HEK293 (cell line): ENCODE results near the gene CLK2.
A peak's percentile ranks its signal among the peaks of the same experiment; 100 is the strongest.

Source experiments
- PRDM4 ChIP-seq: fragments of 450-650 bp; formaldehyde crosslinking; IDR thresholded peaks from 2 replicates; pipeline ENCODE4 v1.5.1; 2017; ENCODE audit warnings: missing biosample characterization, missing genetic modification characterization
- SCRT1 ChIP-seq: fragments of 450-650 bp; formaldehyde crosslinking; IDR thresholded peaks from 2 replicates; pipeline ENCODE4 v1.5.1; 2016; ENCODE audit warnings: missing biosample characterization, missing genetic modification characterization, borderline replicate concordance
- SP3 ChIP-seq: fragments of 450-650 bp; formaldehyde crosslinking; IDR thresholded peaks from 2 replicates; pipeline ENCODE4 v1.5.1; 2016; ENCODE audit warnings: missing biosample characterization, missing genetic modification characterization
- SP7 ChIP-seq: fragments of 450-650 bp; formaldehyde crosslinking; IDR thresholded peaks from 2 replicates; pipeline ENCODE4 v1.5.1; 2016; ENCODE audit warnings: missing biosample characterization, missing genetic modification characterization
- ZNF114 ChIP-seq: fragments of 450-650 bp; formaldehyde crosslinking; IDR thresholded peaks from 2 replicates; pipeline ENCODE4 v1.5.0; 2017; ENCODE audit warnings: missing biosample characterization, missing genetic modification characterization
- ZNF138 ChIP-seq: fragments of 450-650 bp; formaldehyde crosslinking; IDR thresholded peaks from 2 replicates; pipeline ENCODE4 v1.5.1; 2016; ENCODE audit warnings: missing biosample characterization, missing genetic modification characterization, borderline replicate concordance
- ZNF146 ChIP-seq: fragments of 450-650 bp; formaldehyde crosslinking; IDR thresholded peaks from 2 replicates; pipeline ENCODE4 v1.5.1; 2016; ENCODE audit warnings: missing biosample characterization, missing genetic modification characterization
- ZNF148 ChIP-seq: fragments of 450-650 bp; formaldehyde crosslinking; IDR thresholded peaks from 2 replicates; pipeline ENCODE4 v1.5.0; 2017; ENCODE audit warnings: missing biosample characterization, missing genetic modification characterization, borderline replicate concordance
- ZNF23 ChIP-seq: fragments of 450-650 bp; formaldehyde crosslinking; IDR thresholded peaks from 2 replicates; pipeline ENCODE4 v1.5.1; 2016; ENCODE audit warnings: missing biosample characterization, missing genetic modification characterization, borderline replicate concordance
- ZNF248 ChIP-seq: fragments of 450-650 bp; formaldehyde crosslinking; IDR thresholded peaks from 2 replicates; pipeline ENCODE4 v1.5.1; 2017; ENCODE audit warnings: missing biosample characterization, missing genetic modification characterization
- ZNF324 ChIP-seq: fragments of 450-650 bp; formaldehyde crosslinking; IDR thresholded peaks from 2 replicates; pipeline ENCODE4 v1.5.1; 2016; ENCODE audit warnings: missing biosample characterization, missing genetic modification characterization
- ZNF394 ChIP-seq: fragments of 450-650 bp; formaldehyde crosslinking; IDR thresholded peaks from 2 replicates; pipeline ENCODE4 v1.5.1; 2016; ENCODE audit warnings: missing biosample characterization, missing genetic modification characterization, mild to moderate bottlenecking, moderate library complexity, borderline replicate concordance
- ZNF398 ChIP-seq: fragments of 450-650 bp; formaldehyde crosslinking; IDR thresholded peaks from 2 replicates; pipeline ENCODE4 v1.5.1; 2017; ENCODE audit warnings: missing biosample characterization, missing genetic modification characterization
- ZNF449 ChIP-seq: fragments of 450-650 bp; formaldehyde crosslinking; IDR thresholded peaks from 2 replicates; pipeline ENCODE4 v1.5.1; 2017; ENCODE audit warnings: missing biosample characterization, mild to moderate bottlenecking, missing genetic modification characterization, moderate library complexity
- ZNF639 ChIP-seq: fragments of 450-650 bp; formaldehyde crosslinking; IDR thresholded peaks from 2 replicates; pipeline ENCODE4 v1.5.1; 2016; ENCODE audit warnings: missing biosample characterization, missing genetic modification characterization
- ZSCAN23 ChIP-seq: fragments of 450-650 bp; formaldehyde crosslinking; IDR thresholded peaks from 2 replicates; pipeline ENCODE4 v1.5.1; 2016; ENCODE audit warnings: missing biosample characterization, missing genetic modification characterization
- TF ChIP-seq, protein P1 (sequence below): fragments of 450-650 bp; formaldehyde crosslinking; IDR thresholded peaks from 2 replicates; pipeline ENCODE4 v1.5.1; 2016; ENCODE audit warnings: missing biosample characterization, missing genetic modification characterization, borderline replicate concordance
- TF ChIP-seq, protein P2 (sequence below): fragments of 450-650 bp; formaldehyde crosslinking; IDR thresholded peaks from 2 replicates; pipeline ENCODE4 v1.5.1; 2016; ENCODE audit warnings: missing biosample characterization, missing genetic modification characterization
- TF ChIP-seq, protein P3 (sequence below): fragments of 450-650 bp; formaldehyde crosslinking; IDR thresholded peaks from 2 replicates; pipeline ENCODE4 v1.5.1; 2016; ENCODE audit warnings: missing biosample characterization, missing genetic modification characterization, low read depth

CLK2 gene

GRCh38 chr1:155308493-155309422, 35.5 kb upstream of the CLK2 start, which contains the start of gene FDPS (continued):
- TF ChIP-seq ZNF248 (tag by site-specific recombination) (no peak), SP7 (tag by site-specific recombination) (peak; percentile 4; the same call in 1 of the 2 replicates), ZNF138 (no peak), ZNF23 (no peak), ZNF449 (tag by site-specific recombination) (0 out of 2 replicates have a peak, but pooled peaks have one; percentile 12), ZNF394 (tag by site-specific recombination) (peak; percentile 53; the same call in 1 of the 2 replicates), ZNF148 (tag by site-specific recombination) (no peak), PRDM4 (tag by site-specific recombination) (no peak), SCRT1 (tag by site-specific recombination) (0 out of 2 replicates have a peak, but pooled peaks have one; percentile 17), ZNF398 (tag by site-specific recombination) (no peak), ZNF146 (tag by site-specific recombination) (no peak), ZNF639 (tag by site-specific recombination) (no peak), ZNF114 (tag by site-specific recombination) (no peak), ZSCAN23 (tag by site-specific recombination) (no peak), SP3 (tag by site-specific recombination) (peak; percentile 82), ZNF324 (tag by site-specific recombination) (peak; percentile 15; the same call in 1 of the 2 replicates)
- TF ChIP-seq, protein P1, sequence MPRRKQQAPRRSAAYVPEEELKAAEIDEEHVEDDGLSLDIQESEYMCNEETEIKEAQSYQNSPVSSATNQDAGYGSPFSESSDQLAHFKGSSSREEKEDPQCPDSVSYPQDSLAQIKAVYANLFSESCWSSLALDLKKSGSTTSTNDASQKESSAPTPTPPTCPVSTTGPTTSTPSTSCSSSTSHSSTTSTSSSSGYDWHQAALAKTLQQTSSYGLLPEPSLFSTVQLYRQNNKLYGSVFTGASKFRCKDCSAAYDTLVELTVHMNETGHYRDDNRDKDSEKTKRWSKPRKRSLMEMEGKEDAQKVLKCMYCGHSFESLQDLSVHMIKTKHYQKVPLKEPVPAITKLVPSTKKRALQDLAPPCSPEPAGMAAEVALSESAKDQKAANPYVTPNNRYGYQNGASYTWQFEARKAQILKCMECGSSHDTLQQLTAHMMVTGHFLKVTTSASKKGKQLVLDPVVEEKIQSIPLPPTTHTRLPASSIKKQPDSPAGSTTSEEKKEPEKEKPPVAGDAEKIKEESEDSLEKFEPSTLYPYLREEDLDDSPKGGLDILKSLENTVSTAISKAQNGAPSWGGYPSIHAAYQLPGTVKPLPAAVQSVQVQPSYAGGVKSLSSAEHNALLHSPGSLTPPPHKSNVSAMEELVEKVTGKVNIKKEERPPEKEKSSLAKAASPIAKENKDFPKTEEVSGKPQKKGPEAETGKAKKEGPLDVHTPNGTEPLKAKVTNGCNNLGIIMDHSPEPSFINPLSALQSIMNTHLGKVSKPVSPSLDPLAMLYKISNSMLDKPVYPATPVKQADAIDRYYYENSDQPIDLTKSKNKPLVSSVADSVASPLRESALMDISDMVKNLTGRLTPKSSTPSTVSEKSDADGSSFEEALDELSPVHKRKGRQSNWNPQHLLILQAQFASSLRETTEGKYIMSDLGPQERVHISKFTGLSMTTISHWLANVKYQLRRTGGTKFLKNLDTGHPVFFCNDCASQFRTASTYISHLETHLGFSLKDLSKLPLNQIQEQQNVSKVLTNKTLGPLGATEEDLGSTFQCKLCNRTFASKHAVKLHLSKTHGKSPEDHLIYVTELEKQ (tag by site-specific recombination): peak; percentile 51; the same call in 1 of the 2 replicates
- TF ChIP-seq, protein P2, sequence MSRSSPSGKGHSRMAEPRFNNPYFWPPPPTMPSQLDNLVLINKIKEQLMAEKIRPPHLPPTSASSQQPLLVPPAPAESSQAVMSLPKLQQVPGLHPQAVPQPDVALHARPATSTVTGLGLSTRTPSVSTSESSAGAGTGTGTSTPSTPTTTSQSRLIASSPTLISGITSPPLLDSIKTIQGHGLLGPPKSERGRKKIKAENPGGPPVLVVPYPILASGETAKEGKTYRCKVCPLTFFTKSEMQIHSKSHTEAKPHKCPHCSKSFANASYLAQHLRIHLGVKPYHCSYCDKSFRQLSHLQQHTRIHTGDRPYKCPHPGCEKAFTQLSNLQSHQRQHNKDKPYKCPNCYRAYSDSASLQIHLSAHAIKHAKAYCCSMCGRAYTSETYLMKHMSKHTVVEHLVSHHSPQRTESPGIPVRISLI: no peak
- TF ChIP-seq, protein P3, sequence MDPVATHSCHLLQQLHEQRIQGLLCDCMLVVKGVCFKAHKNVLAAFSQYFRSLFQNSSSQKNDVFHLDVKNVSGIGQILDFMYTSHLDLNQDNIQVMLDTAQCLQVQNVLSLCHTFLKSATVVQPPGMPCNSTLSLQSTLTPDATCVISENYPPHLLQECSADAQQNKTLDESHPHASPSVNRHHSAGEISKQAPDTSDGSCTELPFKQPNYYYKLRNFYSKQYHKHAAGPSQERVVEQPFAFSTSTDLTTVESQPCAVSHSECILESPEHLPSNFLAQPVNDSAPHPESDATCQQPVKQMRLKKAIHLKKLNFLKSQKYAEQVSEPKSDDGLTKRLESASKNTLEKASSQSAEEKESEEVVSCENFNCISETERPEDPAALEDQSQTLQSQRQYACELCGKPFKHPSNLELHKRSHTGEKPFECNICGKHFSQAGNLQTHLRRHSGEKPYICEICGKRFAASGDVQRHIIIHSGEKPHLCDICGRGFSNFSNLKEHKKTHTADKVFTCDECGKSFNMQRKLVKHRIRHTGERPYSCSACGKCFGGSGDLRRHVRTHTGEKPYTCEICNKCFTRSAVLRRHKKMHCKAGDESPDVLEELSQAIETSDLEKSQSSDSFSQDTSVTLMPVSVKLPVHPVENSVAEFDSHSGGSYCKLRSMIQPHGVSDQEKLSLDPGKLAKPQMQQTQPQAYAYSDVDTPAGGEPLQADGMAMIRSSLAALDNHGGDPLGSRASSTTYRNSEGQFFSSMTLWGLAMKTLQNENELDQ (tag by site-specific recombination): no peak
